Endothelial cell of umbilical vein (primary cell): Measurements from ENCODE around the gene RBM28.

ENCODE experiments used
- EZH2 ChIP-seq: IDR thresholded peaks from 2 replicates; pipeline ENCODE4 v1.6.1; 2012; ENCODE audit warnings: borderline replicate concordance, low read depth, mild to moderate bottlenecking, moderate library complexity, low read length, inconsistent platforms; ENCODE audit not compliant: severe bottlenecking
- POLR2A ChIP-seq: IDR thresholded peaks from 2 replicates; pipeline ENCODE4 v1.6.1; 2012; ENCODE audit warnings: low read depth, mild to moderate bottlenecking, control low read depth, low read length
- POLR2AphosphoS5 ChIP-seq: IDR thresholded peaks from 2 replicates; pipeline ENCODE4 v1.6.1; 2012; ENCODE audit warnings: low read depth, mild to moderate bottlenecking, control low read depth, low read length, moderate library complexity; ENCODE audit not compliant: insufficient read depth
- TF ChIP-seq, protein P1 (sequence below): IDR thresholded peaks from 2 replicates; pipeline ENCODE4 v1.6.1; 2011; ENCODE audit not compliant: insufficient read depth, insufficient read length
- TF ChIP-seq, protein P2 (sequence below), 2 donors: IDR thresholded peaks; 1 replicate in 1 of 2; 2 replicates in 1 of 2; pipeline ENCODE4 v1.5.1; 2011; ENCODE audit warnings: low read length in 2 of 2, mild to moderate bottlenecking in 2 of 2, moderate library complexity in 2 of 2, control low read depth in 1 of 2, inconsistent platforms in 1 of 2, low read depth in 1 of 2; ENCODE audit not compliant: insufficient read depth in 1 of 2; ENCODE audit errors: extremely low read depth in 1 of 2

DNA sequence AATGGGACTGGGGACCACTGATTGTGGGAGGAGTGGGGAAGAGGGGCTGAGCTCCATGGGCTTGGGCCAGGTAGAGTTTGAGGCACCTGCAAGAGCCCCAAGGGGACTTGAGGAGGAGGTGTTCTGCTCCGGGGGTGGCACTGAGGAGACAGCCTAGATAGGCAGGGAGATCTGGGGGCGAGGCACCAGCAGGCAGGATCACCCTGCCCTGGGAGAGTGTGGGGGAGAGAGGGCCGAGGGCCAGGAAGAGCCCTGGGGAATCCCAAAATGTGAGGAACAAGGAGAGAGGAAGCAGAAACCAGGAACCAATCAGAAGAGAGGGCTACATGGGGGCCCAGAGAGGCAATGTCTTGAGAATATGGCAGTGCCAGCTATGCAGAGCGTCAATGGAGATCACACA, 68.0 kb downstream of the RBM28 start:
- no peak for TF ChIP-seq POLR2A
- TF ChIP-seq, protein P1, sequence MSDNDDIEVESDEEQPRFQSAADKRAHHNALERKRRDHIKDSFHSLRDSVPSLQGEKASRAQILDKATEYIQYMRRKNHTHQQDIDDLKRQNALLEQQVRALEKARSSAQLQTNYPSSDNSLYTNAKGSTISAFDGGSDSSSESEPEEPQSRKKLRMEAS: no peak
- TF ChIP-seq EZH2: no peak
- TF ChIP-seq, protein P2, sequence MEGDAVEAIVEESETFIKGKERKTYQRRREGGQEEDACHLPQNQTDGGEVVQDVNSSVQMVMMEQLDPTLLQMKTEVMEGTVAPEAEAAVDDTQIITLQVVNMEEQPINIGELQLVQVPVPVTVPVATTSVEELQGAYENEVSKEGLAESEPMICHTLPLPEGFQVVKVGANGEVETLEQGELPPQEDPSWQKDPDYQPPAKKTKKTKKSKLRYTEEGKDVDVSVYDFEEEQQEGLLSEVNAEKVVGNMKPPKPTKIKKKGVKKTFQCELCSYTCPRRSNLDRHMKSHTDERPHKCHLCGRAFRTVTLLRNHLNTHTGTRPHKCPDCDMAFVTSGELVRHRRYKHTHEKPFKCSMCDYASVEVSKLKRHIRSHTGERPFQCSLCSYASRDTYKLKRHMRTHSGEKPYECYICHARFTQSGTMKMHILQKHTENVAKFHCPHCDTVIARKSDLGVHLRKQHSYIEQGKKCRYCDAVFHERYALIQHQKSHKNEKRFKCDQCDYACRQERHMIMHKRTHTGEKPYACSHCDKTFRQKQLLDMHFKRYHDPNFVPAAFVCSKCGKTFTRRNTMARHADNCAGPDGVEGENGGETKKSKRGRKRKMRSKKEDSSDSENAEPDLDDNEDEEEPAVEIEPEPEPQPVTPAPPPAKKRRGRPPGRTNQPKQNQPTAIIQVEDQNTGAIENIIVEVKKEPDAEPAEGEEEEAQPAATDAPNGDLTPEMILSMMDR (IDR thresholded peaks at IDR 0.05; ENCODE audit: extremely low read depth in 1 of 2, insufficient read depth in 1 of 2, low read depth in 1 of 2, low read length in 2 of 2): no peak
- TF ChIP-seq POLR2AphosphoS5: no peak
